ENCODE results near the gene COA8. TPM values are rescaled to one million over a fixed set of nuclear protein-coding genes. Genes with fewer than 3 reads are reported as not detected.

Gene COA8
- total and polyA plus RNA-seq, 2 of the 8 experiments (the other 6 are each of a cell fraction or from before 2014, with no cell fraction given): 7.1 to 35.5 TPM

GRCh38 chr14:103593577-103593976, 30.8 kb downstream of the COA8 start:
- H3K9me3 ChIP-seq (ENCODE audit: insufficient read depth in 2 of 2, low read depth in 1 of 2, low read length in 1 of 2): no peaks in the 10 kb centered on the region
- no peak overlapping the region for H3K4me2 ChIP-seq (ENCODE audit: insufficient read depth in 1 of 2, low read depth in 2 of 2, low read length in 2 of 2)
- no peak overlapping the region for H2BK12ac ChIP-seq (ENCODE audit: low read depth, low read length)
- H3K23ac ChIP-seq (ENCODE audit: insufficient read length): no peak overlapping the region
- no peaks in the 10 kb centered on the region for H3K23me2 ChIP-seq (ENCODE audit: low read depth, low read length)
- no peak overlapping the region for H3K4me3 ChIP-seq (ENCODE audit: extremely low read depth in 1 of 4, insufficient read depth in 2 of 4, low read depth in 3 of 4, low read length in 4 of 4)
- 90% methylated on average over 6 of the region's 6 CpGs; no CpG with 5 or more reads in 1 of the 2 experiments for WGBS, 2 experiments (ENCODE audit: extremely low coverage in 1 of 2, insufficient coverage in 1 of 2, insufficient read length in 1 of 2, insufficient replicate concordance in 2 of 2, low coverage in 1 of 2, low lambda C conversion rate in 2 of 2, missing lambda C conversion rate in 1 of 2)
- H3K36me3 ChIP-seq (ENCODE audit: control insufficient read depth in 2 of 4, insufficient read depth in 4 of 4, low read length in 3 of 4): peaks cover 0 to 3% (median 0%) of the 10 kb centered on the region in 4 experiments; a peak in 2 of 8 replicates
- DNase-seq (ENCODE audit: low read depth in 1 of 2, low spot score in 2 of 2) (no peak), FAIRE-seq (no peak)
- ChIA-PET POLR2A (ENCODE audit: partially characterized antibody) (interaction anchor here (0.8 to 2.4 kb wide), 4 partner anchors 10 to 35 kb away, joined by 3 to 8 read pairs (median 4); partner anchors contain the start of gene KLC1), CTCF (ENCODE audit: partially characterized antibody) (interaction anchor here (0.6 to 0.8 kb wide), 2 partner anchors 12 to 96 kb away, joined by 3 read pairs; no protein-coding TSS in a partner anchor)
- no peaks in the 10 kb centered on the region for H3K79me2 ChIP-seq (ENCODE audit: control insufficient read depth in 1 of 2, insufficient read depth in 2 of 2, low read length in 2 of 2)
- H2AFZ ChIP-seq (ENCODE audit: low read length): no peak overlapping the region
- H3K4ac ChIP-seq (replicated peaks; ENCODE audit: insufficient read length, low read depth, low read length): no peak overlapping the region
- H3K27me3 ChIP-seq (replicated peaks in 1 of 4; ENCODE audit: control insufficient read depth in 3 of 4, extremely low read depth in 1 of 4, insufficient read depth in 3 of 4, low read length in 3 of 4): no peaks in the 10 kb centered on the region
- H3K56ac ChIP-seq (replicated peaks; ENCODE audit: insufficient read length, low read depth, low read length): no peak overlapping the region
- H3K4me1 ChIP-seq (replicated peaks in 1 of 4; ENCODE audit: control insufficient read depth in 3 of 4, insufficient read depth in 4 of 4, low read length in 3 of 4): peaks cover 0 to 6% (median 0%) of the 10 kb centered on the region in 4 experiments; a peak in 3 of 7 replicates
- no peak overlapping the region for H4K91ac ChIP-seq (replicated peaks; ENCODE audit: insufficient read length, low read length)
- TF ChIP-seq ASH2L (IDR thresholded peaks at IDR 0.05; ENCODE audit: low read length) (no peak), BACH1 (IDR thresholded peaks at IDR 0.05; ENCODE audit: low read length) (no peak), ATF3 (IDR thresholded peaks at IDR 0.05; ENCODE audit: insufficient read depth, low read depth, low read length) (no peak), ATF2 (IDR thresholded peaks at IDR 0.05; ENCODE audit: low read length) (no peak)
- H3K14ac ChIP-seq (ENCODE audit: insufficient read length): no peak overlapping the region
- no peak overlapping the region for H2BK5ac ChIP-seq (ENCODE audit: low read depth, low read length)
- no peak overlapping the region for H4K5ac ChIP-seq (ENCODE audit: insufficient read length, low read depth, low read length)
- no peak overlapping the region for H2BK120ac ChIP-seq (replicated peaks; ENCODE audit: low read depth, low read length)
- H4K8ac ChIP-seq (ENCODE audit: extremely low read depth, insufficient read depth, low read length): no peak overlapping the region
- no peak overlapping the region for H3K18ac ChIP-seq (ENCODE audit: extremely low read depth, low read length)
- no peak overlapping the region for H2BK20ac ChIP-seq (ENCODE audit: low read length)
- no peak overlapping the region for H3K9ac ChIP-seq (replicated peaks in 1 of 4; ENCODE audit: extremely low read depth in 1 of 4, low read depth in 3 of 4, low read length in 3 of 4)
- no peak overlapping the region for H2AK5ac ChIP-seq (ENCODE audit: low read depth, low read length)
- H3K27ac ChIP-seq (ENCODE audit: low read depth, low read length): no peak overlapping the region
- no peaks in the 10 kb centered on the region for H4K20me1 ChIP-seq (replicated peaks in 1 of 2; ENCODE audit: control insufficient read depth in 1 of 2, insufficient read depth in 2 of 2, low read length in 2 of 2)
- no peaks in the 10 kb centered on the region for H3K79me1 ChIP-seq (ENCODE audit: low read depth, low read length)
- no peak overlapping the region for H2BK15ac ChIP-seq (ENCODE audit: low read length)

All from H1 (cell line).